Transverse colon (tissue), 3 donors: ENCODE data around the gene SLC25A19.

Experiments
- EP300 ChIP-seq: sonication (generic); formaldehyde crosslinking; IDR thresholded peaks from one replicate; pipeline ENCODE4 v1.6.1; 2017; ENCODE audit warnings: antibody characterized with exemption, low read depth
- POLR2A ChIP-seq: fragments of 450-650 bp; IDR thresholded peaks from one replicate; pipeline ENCODE4 v1.6.1; 2016; ENCODE audit warnings: antibody characterized with exemption, mild to moderate bottlenecking, moderate library complexity
- TF ChIP-seq, protein P1 (sequence below), 5 experiments: fragments of 200-600 bp in 3 of 5; fragments of 450-650 bp in 2 of 5; sonication (generic) in 3 of 5; IDR thresholded peaks; 1 replicate in 2 of 5; 2 replicates in 3 of 5; pipeline ENCODE4 v1.5.1; 2016 to 2017; ENCODE audit warnings: antibody characterized with exemption in 5 of 5, inconsistent platforms in 3 of 5, mild to moderate bottlenecking in 2 of 5, moderate library complexity in 1 of 5

- TF ChIP-seq, protein P1, sequence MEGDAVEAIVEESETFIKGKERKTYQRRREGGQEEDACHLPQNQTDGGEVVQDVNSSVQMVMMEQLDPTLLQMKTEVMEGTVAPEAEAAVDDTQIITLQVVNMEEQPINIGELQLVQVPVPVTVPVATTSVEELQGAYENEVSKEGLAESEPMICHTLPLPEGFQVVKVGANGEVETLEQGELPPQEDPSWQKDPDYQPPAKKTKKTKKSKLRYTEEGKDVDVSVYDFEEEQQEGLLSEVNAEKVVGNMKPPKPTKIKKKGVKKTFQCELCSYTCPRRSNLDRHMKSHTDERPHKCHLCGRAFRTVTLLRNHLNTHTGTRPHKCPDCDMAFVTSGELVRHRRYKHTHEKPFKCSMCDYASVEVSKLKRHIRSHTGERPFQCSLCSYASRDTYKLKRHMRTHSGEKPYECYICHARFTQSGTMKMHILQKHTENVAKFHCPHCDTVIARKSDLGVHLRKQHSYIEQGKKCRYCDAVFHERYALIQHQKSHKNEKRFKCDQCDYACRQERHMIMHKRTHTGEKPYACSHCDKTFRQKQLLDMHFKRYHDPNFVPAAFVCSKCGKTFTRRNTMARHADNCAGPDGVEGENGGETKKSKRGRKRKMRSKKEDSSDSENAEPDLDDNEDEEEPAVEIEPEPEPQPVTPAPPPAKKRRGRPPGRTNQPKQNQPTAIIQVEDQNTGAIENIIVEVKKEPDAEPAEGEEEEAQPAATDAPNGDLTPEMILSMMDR (IDR thresholded peaks at IDR 0.05) = no peak
- TF ChIP-seq EP300 = no peak
- no peak for TF ChIP-seq POLR2A
Measured at GRCh38 chr17:75231741-75232464, 57.3 kb downstream of the SLC25A19 start.
